HG03521 (cell line): ENCODE data around the gene SCG5.

Experiments used
- ATAC-seq: cut with Tn5 transposase; IDR thresholded peaks from one replicate; pipeline ENCODE4 v1.9.1; 2021; ENCODE audit warnings: mild to moderate bottlenecking, moderate library complexity; ENCODE audit not compliant: unreplicated experiment

The SCG5 gene

GRCh38 chr15:32718821-32719716 lies 77.6 kb downstream of the SCG5 start:
- ATAC-seq: no peak

- ATAC-seq: no peak
Observed at GRCh38 chr15:32721596-32721995, 80.1 kb downstream of the SCG5 start.

- ATAC-seq: no peak
Observed at GRCh38 chr15:32722136-32722535, 80.6 kb downstream of the SCG5 start.

- ATAC-seq: peak; percentile 78
Observed at GRCh38 chr15:32723171-32723948, 81.8 kb downstream of the SCG5 start.

- no peak for ATAC-seq
Observed at GRCh38 chr15:32729700-32730395, 88.3 kb downstream of the SCG5 start.

- no peak for ATAC-seq
Observed at GRCh38 chr15:32730677-32731654, 89.5 kb downstream of the SCG5 start.

GRCh38 chr15:32732574-32733157 lies 91.2 kb downstream of the SCG5 start:
- ATAC-seq: no peak

GRCh38 chr15:32733281-32733680 lies 91.8 kb downstream of the SCG5 start:
- no peak for ATAC-seq

GRCh38 chr15:32735989-32736700 lies 94.6 kb downstream of the SCG5 start:
- no peak for ATAC-seq

- ATAC-seq: no peak
Observed at GRCh38 chr15:32736701-32737061, 95.2 kb downstream of the SCG5 start.

GRCh38 chr15:32737304-32737703 lies 95.8 kb downstream of the SCG5 start:
- no peak for ATAC-seq

GRCh38 chr15:32738666-32739065 lies 97.2 kb downstream of the SCG5 start:
- no peak for ATAC-seq

- no peak for ATAC-seq
Observed at GRCh38 chr15:32739522-32740063, 98.1 kb downstream of the SCG5 start.

- ATAC-seq: no peak
Observed at GRCh38 chr15:32743411-32744140, 102.1 kb downstream of the SCG5 start.

- ATAC-seq: no peak
Observed at GRCh38 chr15:32746116-32746857, 104.8 kb downstream of the SCG5 start.
